Measurements from ENCODE around the gene MYH7.
"Not testable (repeated sequence)": the region's sequence is repeated elsewhere in the genome, so short reads cannot be mapped to it uniquely, and the experiment has no call there.

The MYH7 gene

GRCh38 chr14:23402296-23403138 is 32.9 kb downstream of the MYH7 start:
- no peak overlapping the region for H2BK5ac ChIP-seq (ENCODE audit: low read depth, low read length, poor library complexity, severe bottlenecking)
- H3K23ac ChIP-seq (ENCODE audit: low read length in 2 of 2), result peak overlapping the region in 1 of 2 experiments; percentile 24
- H4K91ac ChIP-seq (ENCODE audit: low read length), result no peak overlapping the region
- H3K14ac ChIP-seq (ENCODE audit: low read length in 2 of 2), result no peak overlapping the region
- no peak overlapping the region for H2BK120ac ChIP-seq (ENCODE audit: low read depth, low read length)
- no peak for DNase-seq
- H2BK15ac ChIP-seq (ENCODE audit: low read depth, poor library complexity, severe bottlenecking), result no peak overlapping the region
- no peaks in the 10 kb centered on the region for H3K9me3 ChIP-seq (ENCODE audit: control insufficient read depth, low read length)
- H3K27ac ChIP-seq (ENCODE audit: low read length, poor library complexity, severe bottlenecking), result no peak overlapping the region
- no peaks in the 10 kb centered on the region for H3K79me1 ChIP-seq (replicated peaks; ENCODE audit: low read length, poor library complexity, severe bottlenecking)
- H4K8ac ChIP-seq (ENCODE audit: low read length), result no peak overlapping the region
- no peak overlapping the region for H2AFZ ChIP-seq (ENCODE audit: low read depth, low read length)
- no peak overlapping the region for H2AK5ac ChIP-seq (ENCODE audit: low read length, severe bottlenecking)
- no peaks in the 10 kb centered on the region for H3K4me1 ChIP-seq (ENCODE audit: control insufficient read depth, insufficient read depth, low read depth, low read length)
- peaks cover 37 to 63% of the 10 kb centered on the region in 2 experiments for H3K27me3 ChIP-seq (ENCODE audit: control insufficient read depth in 1 of 2, insufficient read depth in 1 of 2, low read length in 2 of 2)
- no peak overlapping the region for H3K4me3 ChIP-seq (ENCODE audit: insufficient read depth in 1 of 2, low read depth in 1 of 2, low read length in 2 of 2)
- WGBS, result 55% methylated on average over 23 of the region's 25 CpGs
- H3K9ac ChIP-seq (ENCODE audit: low read length), result no peak overlapping the region
- no peak overlapping the region for H3K4ac ChIP-seq (ENCODE audit: low read depth in 1 of 2, low read length in 2 of 2)
- H3K18ac ChIP-seq (ENCODE audit: low read depth in 1 of 2, low read length in 2 of 2), result no peak overlapping the region
- H3K4me2 ChIP-seq (ENCODE audit: low read length, poor library complexity, severe bottlenecking), result no peak overlapping the region
- H3K36me3 ChIP-seq (ENCODE audit: control insufficient read depth in 1 of 2, insufficient read depth in 2 of 2, low read depth in 1 of 2, low read length in 2 of 2), result no peaks in the 10 kb centered on the region
- no peak overlapping the region for H2BK12ac ChIP-seq (ENCODE audit: low read length in 2 of 2)

- Histone ChIP-seq H4K8ac (ENCODE audit: low read length) (no peak overlapping the region), H3K4me1 (ENCODE audit: control insufficient read depth, insufficient read depth, low read depth, low read length) (no peaks in the 10 kb centered on the region), H3K9me3 (ENCODE audit: control insufficient read depth, low read length) (no peaks in the 10 kb centered on the region), H3K4me3 (ENCODE audit: insufficient read depth in 1 of 2, low read depth in 1 of 2, low read length in 2 of 2) (no peak overlapping the region), H2AK5ac (ENCODE audit: low read length, severe bottlenecking) (no peak overlapping the region), H3K4me2 (ENCODE audit: low read length, poor library complexity, severe bottlenecking) (no peak overlapping the region), H2BK5ac (ENCODE audit: low read depth, low read length, poor library complexity, severe bottlenecking) (no peak overlapping the region), H3K18ac (ENCODE audit: low read depth in 1 of 2, low read length in 2 of 2) (no peak overlapping the region), H3K27ac (ENCODE audit: low read length, poor library complexity, severe bottlenecking) (no peak overlapping the region), H3K14ac (ENCODE audit: low read length in 2 of 2) (no peak overlapping the region), H2BK12ac (ENCODE audit: low read length in 2 of 2) (no peak overlapping the region), H3K9ac (ENCODE audit: low read length) (no peak overlapping the region), H3K36me3 (ENCODE audit: control insufficient read depth in 1 of 2, insufficient read depth in 2 of 2, low read depth in 1 of 2, low read length in 2 of 2) (no peaks in the 10 kb centered on the region), H2BK120ac (ENCODE audit: low read depth, low read length) (no peak overlapping the region), H2BK15ac (ENCODE audit: low read depth, poor library complexity, severe bottlenecking) (no peak overlapping the region), H3K4ac (ENCODE audit: low read depth in 1 of 2, low read length in 2 of 2) (no peak overlapping the region), H3K23ac (ENCODE audit: low read length in 2 of 2) (no peak overlapping the region), H3K79me1 (replicated peaks; ENCODE audit: low read length, poor library complexity, severe bottlenecking) (no peaks in the 10 kb centered on the region), H3K27me3 (ENCODE audit: control insufficient read depth in 1 of 2, insufficient read depth in 1 of 2, low read length in 2 of 2) (peaks cover 33 to 61% of the 10 kb centered on the region in 2 experiments), H2AFZ (ENCODE audit: low read depth, low read length) (no peak overlapping the region), H4K91ac (ENCODE audit: low read length) (no peak overlapping the region)
- DNase-seq, result no peak
- 85% methylated on average over 4 of the region's 4 CpGs for WGBS
Measured at GRCh38 chr14:23401291-23401690, 34.2 kb downstream of the MYH7 start.

GRCh38 chr14:23400496-23401149 is 34.8 kb downstream of the MYH7 start:
- not testable (repeated sequence) for DNase-seq; H3K4me2 ChIP-seq (ENCODE audit: low read length, poor library complexity, severe bottlenecking); H4K8ac ChIP-seq (ENCODE audit: low read length); H2BK5ac ChIP-seq (ENCODE audit: low read depth, low read length, poor library complexity, severe bottlenecking); H3K4me3 ChIP-seq (ENCODE audit: insufficient read depth in 1 of 2, low read depth in 1 of 2, low read length in 2 of 2); H2AK5ac ChIP-seq (ENCODE audit: low read length, severe bottlenecking); H2AFZ ChIP-seq (ENCODE audit: low read depth, low read length); H3K14ac ChIP-seq (ENCODE audit: low read length in 2 of 2); H3K9me3 ChIP-seq (ENCODE audit: control insufficient read depth, low read length); H3K23ac ChIP-seq (ENCODE audit: low read length in 2 of 2); H3K9ac ChIP-seq (ENCODE audit: low read length); H3K27ac ChIP-seq (ENCODE audit: low read length, poor library complexity, severe bottlenecking); H3K36me3 ChIP-seq (ENCODE audit: control insufficient read depth in 1 of 2, insufficient read depth in 2 of 2, low read depth in 1 of 2, low read length in 2 of 2); H2BK120ac ChIP-seq (ENCODE audit: low read depth, low read length); H2BK12ac ChIP-seq (ENCODE audit: low read length in 2 of 2); H4K91ac ChIP-seq (ENCODE audit: low read length); H3K79me1 ChIP-seq (replicated peaks; ENCODE audit: low read length, poor library complexity, severe bottlenecking); H2BK15ac ChIP-seq (ENCODE audit: low read depth, poor library complexity, severe bottlenecking); H3K4ac ChIP-seq (ENCODE audit: low read depth in 1 of 2, low read length in 2 of 2); H3K18ac ChIP-seq (ENCODE audit: low read depth in 1 of 2, low read length in 2 of 2); H3K4me1 ChIP-seq (ENCODE audit: control insufficient read depth, insufficient read depth, low read depth, low read length)
- 83% methylated on average over 16 of the region's 16 CpGs for WGBS
- peaks cover 30 to 56% of the 10 kb centered on the region in 2 experiments for H3K27me3 ChIP-seq (ENCODE audit: control insufficient read depth in 1 of 2, insufficient read depth in 1 of 2, low read length in 2 of 2)

GRCh38 chr14:23399591-23399990 is 35.9 kb downstream of the MYH7 start:
- no peak overlapping the region for H3K27ac ChIP-seq (ENCODE audit: low read length, poor library complexity, severe bottlenecking)
- no peak overlapping the region for H3K4ac ChIP-seq (ENCODE audit: low read depth in 1 of 2, low read length in 2 of 2)
- no peak overlapping the region for H2AK5ac ChIP-seq (ENCODE audit: low read length, severe bottlenecking)

More at GRCh38 chr14:23399591-23399990, 35.9 kb downstream of the MYH7 start:
- Histone ChIP-seq H2BK15ac (ENCODE audit: low read depth, poor library complexity, severe bottlenecking) (no peak overlapping the region), H2AFZ (ENCODE audit: low read depth, low read length) (no peak overlapping the region), H3K4me1 (ENCODE audit: control insufficient read depth, insufficient read depth, low read depth, low read length) (no peaks in the 10 kb centered on the region), H3K9ac (ENCODE audit: low read length) (no peak overlapping the region), H3K27me3 (ENCODE audit: control insufficient read depth in 1 of 2, insufficient read depth in 1 of 2, low read length in 2 of 2) (peaks cover 27 to 50% of the 10 kb centered on the region in 2 experiments), H3K14ac (ENCODE audit: low read length in 2 of 2) (no peak overlapping the region), H2BK120ac (ENCODE audit: low read depth, low read length) (no peak overlapping the region), H3K36me3 (ENCODE audit: control insufficient read depth in 1 of 2, insufficient read depth in 2 of 2, low read depth in 1 of 2, low read length in 2 of 2) (no peaks in the 10 kb centered on the region), H3K4me2 (ENCODE audit: low read length, poor library complexity, severe bottlenecking) (no peak overlapping the region), H4K91ac (ENCODE audit: low read length) (no peak overlapping the region), H3K9me3 (ENCODE audit: control insufficient read depth, low read length) (no peaks in the 10 kb centered on the region), H3K23ac (ENCODE audit: low read length in 2 of 2) (no peak overlapping the region), H4K8ac (ENCODE audit: low read length) (no peak overlapping the region), H3K18ac (ENCODE audit: low read depth in 1 of 2, low read length in 2 of 2) (no peak overlapping the region), H3K4me3 (ENCODE audit: insufficient read depth in 1 of 2, low read depth in 1 of 2, low read length in 2 of 2) (no peak overlapping the region), H2BK5ac (ENCODE audit: low read depth, low read length, poor library complexity, severe bottlenecking) (no peak overlapping the region), H3K79me1 (replicated peaks; ENCODE audit: low read length, poor library complexity, severe bottlenecking) (no peaks in the 10 kb centered on the region), H2BK12ac (ENCODE audit: low read length in 2 of 2) (no peak overlapping the region)
- no peak for DNase-seq
- WGBS, result 64% methylated on average over 4 of the region's 6 CpGs
